ENCODE measurements around the gene ERP44. TPM values are rescaled to one million over a fixed set of nuclear protein-coding genes. Genes with fewer than 3 reads are reported as not detected.
"Not testable (repeated sequence)": the region's sequence is repeated elsewhere in the genome, so short reads cannot be mapped to it uniquely, and the experiment has no call there.

The ERP44 gene
- total and polyA plus RNA-seq, 11 donors, result 7.9 to 21.6 (median 15.7) TPM

DNA sequence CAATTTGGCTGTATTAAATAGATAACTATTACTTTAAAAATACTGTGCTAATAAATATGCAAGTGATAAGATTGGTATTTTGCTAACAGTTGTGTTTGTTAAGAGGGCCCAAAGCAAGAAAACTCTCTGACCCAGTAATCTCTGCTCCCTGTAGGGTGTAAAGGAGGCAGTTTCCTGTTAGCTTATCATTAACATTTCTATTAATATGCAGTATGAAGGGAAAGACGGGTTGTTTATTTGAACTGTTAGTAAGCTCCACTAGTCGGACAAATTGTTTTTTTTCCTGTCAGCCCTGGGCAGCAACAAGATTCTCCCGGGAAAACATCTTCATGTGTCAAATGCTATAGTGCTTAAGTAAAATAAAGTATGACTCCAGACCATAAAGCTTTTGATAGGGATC, 35.6 kb downstream of the ERP44 start:
- TF ChIP-seq, protein P1, sequence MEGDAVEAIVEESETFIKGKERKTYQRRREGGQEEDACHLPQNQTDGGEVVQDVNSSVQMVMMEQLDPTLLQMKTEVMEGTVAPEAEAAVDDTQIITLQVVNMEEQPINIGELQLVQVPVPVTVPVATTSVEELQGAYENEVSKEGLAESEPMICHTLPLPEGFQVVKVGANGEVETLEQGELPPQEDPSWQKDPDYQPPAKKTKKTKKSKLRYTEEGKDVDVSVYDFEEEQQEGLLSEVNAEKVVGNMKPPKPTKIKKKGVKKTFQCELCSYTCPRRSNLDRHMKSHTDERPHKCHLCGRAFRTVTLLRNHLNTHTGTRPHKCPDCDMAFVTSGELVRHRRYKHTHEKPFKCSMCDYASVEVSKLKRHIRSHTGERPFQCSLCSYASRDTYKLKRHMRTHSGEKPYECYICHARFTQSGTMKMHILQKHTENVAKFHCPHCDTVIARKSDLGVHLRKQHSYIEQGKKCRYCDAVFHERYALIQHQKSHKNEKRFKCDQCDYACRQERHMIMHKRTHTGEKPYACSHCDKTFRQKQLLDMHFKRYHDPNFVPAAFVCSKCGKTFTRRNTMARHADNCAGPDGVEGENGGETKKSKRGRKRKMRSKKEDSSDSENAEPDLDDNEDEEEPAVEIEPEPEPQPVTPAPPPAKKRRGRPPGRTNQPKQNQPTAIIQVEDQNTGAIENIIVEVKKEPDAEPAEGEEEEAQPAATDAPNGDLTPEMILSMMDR (IDR thresholded peaks at IDR 0.05), result no peak
- TF ChIP-seq POLR2A (IDR thresholded peaks at IDR 0.05), result no peak
- peak in 1 of 4 donors; percentile 24 for ATAC-seq
- H3K4me3 ChIP-seq, result no peak overlapping the region
- no peaks in the 10 kb centered on the region for H3K9me3 ChIP-seq
- 5 to 15% (median 8%) methylated on average over 3 of the region's 3 CpGs for WGBS, 4 donors
- H3K27me3 ChIP-seq, result no peaks in the 10 kb centered on the region
- H3K36me3 ChIP-seq, result peaks cover 0 to 18% (median 16%) of the 10 kb centered on the region in 9 donors
- no peak overlapping the region for H3K27ac ChIP-seq
- H3K4me1 ChIP-seq, result peaks cover 0 to 28% (median 15%) of the 10 kb centered on the region in 12 donors
- no peak for DNase-seq
- intact Hi-C loops (cut with DNase I), result no loop called here

DNA sequence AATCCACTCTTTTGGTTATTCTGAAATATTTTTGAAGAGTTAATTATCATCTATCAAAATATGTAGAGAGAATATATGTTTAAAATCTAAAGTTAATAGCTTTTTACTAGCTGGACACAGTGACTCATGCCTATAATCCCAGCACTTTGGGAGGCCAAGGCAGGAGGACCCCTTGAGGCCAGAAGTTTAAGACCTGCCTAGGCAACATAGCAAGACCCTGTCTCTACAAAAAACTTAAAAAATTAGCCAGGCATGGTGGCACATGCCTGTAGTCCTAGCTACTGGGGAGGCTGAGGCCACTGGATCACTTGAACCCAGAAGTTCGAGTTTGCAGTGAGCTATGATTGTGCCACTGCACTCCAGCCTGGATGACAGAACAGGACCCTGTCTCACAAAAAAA, 36.1 kb downstream of the ERP44 start:
- H3K27ac ChIP-seq; H3K27me3 ChIP-seq; ATAC-seq; DNase-seq; H3K9me3 ChIP-seq; intact Hi-C loops (cut with DNase I); H3K4me3 ChIP-seq: not testable (repeated sequence)
- Histone ChIP-seq H3K4me1 (peaks cover 0 to 28% (median 15%) of the 10 kb centered on the region in 12 donors), H3K36me3 (peaks cover 0 to 22% (median 20%) of the 10 kb centered on the region in 9 donors)
- WGBS, 4 donors, result 82 to 93% (median 86%) methylated on average over 1 of the region's 1 CpG

DNA sequence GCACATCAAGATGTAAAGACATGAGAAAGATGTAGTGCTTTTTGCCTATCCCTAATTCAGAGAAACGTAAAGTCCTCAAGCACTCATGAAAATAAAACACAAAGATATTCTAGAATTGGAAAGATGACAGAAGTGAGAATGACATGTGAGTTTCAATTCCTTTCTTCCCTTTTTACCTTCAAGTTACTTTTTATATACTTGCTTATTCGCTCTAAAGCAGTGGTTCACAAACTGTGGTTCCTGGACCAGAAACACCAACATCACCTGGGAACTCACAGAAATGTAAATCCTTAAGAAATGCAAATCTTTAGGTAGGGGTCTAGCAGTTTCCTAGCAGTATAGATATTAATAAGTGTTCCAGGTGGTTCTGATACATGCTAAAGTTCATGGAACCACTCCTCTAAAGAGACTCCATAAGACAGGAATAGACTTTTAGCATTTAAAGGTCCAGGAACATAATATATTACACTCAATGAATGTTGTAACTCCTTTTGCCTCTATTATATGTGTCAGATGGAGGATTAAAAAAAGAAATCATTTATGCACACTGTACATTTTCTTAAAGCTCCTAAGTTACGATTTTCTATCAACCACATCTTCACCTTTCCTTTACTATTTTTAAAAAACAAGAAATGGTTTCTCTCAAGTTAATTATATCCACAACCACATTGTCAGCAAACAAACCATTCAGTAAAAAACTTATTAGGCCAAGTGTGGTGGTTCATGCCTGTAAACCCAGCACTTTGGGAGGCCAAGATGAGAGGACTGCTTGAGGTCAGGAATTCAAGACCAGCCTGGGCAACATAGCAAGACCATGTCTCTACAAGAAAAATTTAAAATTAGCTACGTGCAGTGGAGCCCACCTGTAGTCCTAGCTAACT, 39.9 kb downstream of the ERP44 start:
- 91 to 93% (median 92%) methylated on average over 4 of the region's 4 CpGs for WGBS, 4 donors
- H3K4me1 ChIP-seq, result peaks cover 0 to 14% (median 9%) of the 10 kb centered on the region in 12 donors
- no peak for TF ChIP-seq POLR2A (IDR thresholded peaks at IDR 0.05)
- TF ChIP-seq, protein P1 (IDR thresholded peaks at IDR 0.05), result no peak
- no peak overlapping the region for H3K4me3 ChIP-seq
- H3K27me3 ChIP-seq, result no peaks in the 10 kb centered on the region
- no peaks in the 10 kb centered on the region for H3K9me3 ChIP-seq
- H3K36me3 ChIP-seq, result peaks cover 0 to 45% (median 35%) of the 10 kb centered on the region in 9 donors
- no peak for DNase-seq
- H3K27ac ChIP-seq, result no peak overlapping the region
- intact Hi-C loops (cut with DNase I), result no loop called here
- no peak for ATAC-seq

DNA sequence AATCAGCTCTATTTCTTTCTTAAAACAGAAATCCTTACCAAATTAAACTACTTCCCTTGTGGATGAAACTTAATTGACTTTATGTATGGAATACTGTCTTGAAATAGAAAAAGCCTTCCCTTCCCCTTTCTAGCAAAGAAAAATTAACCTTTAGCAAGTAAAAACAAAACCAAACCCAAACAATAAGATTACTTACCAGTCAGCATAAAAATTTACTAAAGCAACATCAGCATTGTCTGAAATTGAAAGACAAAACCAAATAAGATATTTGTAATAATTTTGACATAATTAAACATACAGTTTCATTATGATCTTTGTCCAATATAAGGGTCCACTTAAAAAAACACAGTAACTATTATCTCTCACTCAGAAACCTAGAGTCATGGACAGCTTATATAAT, 41.2 kb downstream of the ERP44 start:
- peaks cover 0 to 47% (median 35%) of the 10 kb centered on the region in 9 donors for H3K36me3 ChIP-seq
- no peaks in the 10 kb centered on the region for H3K9me3 ChIP-seq
- H3K4me1 ChIP-seq, result peaks cover 0 to 5% (median 0%) of the 10 kb centered on the region in 12 donors
- intact Hi-C loops (cut with DNase I), result no loop called here
- H3K27ac ChIP-seq, result no peak overlapping the region
- no peak overlapping the region for H3K4me3 ChIP-seq
- no peak for DNase-seq
- ATAC-seq, result no peak
- TF ChIP-seq POLR2A (IDR thresholded peaks at IDR 0.05), result no peak
- TF ChIP-seq, protein P1 (IDR thresholded peaks at IDR 0.05), result no peak
- H3K27me3 ChIP-seq, result no peaks in the 10 kb centered on the region
